GM12875 (cell line): ENCODE measurements around the gene BSPH1.

Experiments used
- H3K4me3 ChIP-seq: one replicate; pipeline ENCODE4 v1.5.1; 2011; ENCODE audit warnings: low read depth, low read length, control low read depth
- TF ChIP-seq, protein P1 (sequence below): IDR thresholded peaks from 2 replicates; pipeline ENCODE4 v1.5.1; 2011; ENCODE audit warnings: low read depth, mild to moderate bottlenecking, control low read depth, inconsistent platforms, low read length, moderate library complexity, borderline replicate concordance; ENCODE audit not compliant: insufficient read depth

The BSPH1 gene

GRCh38 chr19:48023011-48023410 lies 31.0 kb upstream of the BSPH1 start:
- TF ChIP-seq, protein P1, sequence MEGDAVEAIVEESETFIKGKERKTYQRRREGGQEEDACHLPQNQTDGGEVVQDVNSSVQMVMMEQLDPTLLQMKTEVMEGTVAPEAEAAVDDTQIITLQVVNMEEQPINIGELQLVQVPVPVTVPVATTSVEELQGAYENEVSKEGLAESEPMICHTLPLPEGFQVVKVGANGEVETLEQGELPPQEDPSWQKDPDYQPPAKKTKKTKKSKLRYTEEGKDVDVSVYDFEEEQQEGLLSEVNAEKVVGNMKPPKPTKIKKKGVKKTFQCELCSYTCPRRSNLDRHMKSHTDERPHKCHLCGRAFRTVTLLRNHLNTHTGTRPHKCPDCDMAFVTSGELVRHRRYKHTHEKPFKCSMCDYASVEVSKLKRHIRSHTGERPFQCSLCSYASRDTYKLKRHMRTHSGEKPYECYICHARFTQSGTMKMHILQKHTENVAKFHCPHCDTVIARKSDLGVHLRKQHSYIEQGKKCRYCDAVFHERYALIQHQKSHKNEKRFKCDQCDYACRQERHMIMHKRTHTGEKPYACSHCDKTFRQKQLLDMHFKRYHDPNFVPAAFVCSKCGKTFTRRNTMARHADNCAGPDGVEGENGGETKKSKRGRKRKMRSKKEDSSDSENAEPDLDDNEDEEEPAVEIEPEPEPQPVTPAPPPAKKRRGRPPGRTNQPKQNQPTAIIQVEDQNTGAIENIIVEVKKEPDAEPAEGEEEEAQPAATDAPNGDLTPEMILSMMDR: no peak

DNA sequence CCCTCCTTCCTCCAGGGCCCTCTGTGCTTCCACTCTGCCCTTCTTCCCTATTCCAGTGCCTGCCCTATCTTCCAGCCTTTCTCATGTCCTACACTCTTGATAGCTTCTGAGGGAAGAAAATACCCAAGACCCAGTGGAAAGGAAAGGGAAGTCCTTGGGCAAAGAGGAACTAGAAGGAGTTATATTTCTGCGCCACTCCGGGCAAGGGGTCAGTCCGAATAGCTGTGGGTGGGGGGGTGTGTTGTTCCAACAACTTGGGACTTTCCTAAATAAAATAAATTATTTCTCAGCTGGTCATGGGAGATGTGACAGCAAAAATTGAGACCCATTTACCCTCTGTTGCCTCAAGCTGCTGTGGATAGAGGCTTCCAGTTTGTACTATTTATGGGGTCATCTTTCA lies 28.7 kb upstream of the BSPH1 start:
- TF ChIP-seq, protein P1: no peak
- no peak overlapping the region for H3K4me3 ChIP-seq

More at GRCh38 chr19:48023011-48023410, 31.0 kb upstream of the BSPH1 start:
- no peak overlapping the region for H3K4me3 ChIP-seq

DNA sequence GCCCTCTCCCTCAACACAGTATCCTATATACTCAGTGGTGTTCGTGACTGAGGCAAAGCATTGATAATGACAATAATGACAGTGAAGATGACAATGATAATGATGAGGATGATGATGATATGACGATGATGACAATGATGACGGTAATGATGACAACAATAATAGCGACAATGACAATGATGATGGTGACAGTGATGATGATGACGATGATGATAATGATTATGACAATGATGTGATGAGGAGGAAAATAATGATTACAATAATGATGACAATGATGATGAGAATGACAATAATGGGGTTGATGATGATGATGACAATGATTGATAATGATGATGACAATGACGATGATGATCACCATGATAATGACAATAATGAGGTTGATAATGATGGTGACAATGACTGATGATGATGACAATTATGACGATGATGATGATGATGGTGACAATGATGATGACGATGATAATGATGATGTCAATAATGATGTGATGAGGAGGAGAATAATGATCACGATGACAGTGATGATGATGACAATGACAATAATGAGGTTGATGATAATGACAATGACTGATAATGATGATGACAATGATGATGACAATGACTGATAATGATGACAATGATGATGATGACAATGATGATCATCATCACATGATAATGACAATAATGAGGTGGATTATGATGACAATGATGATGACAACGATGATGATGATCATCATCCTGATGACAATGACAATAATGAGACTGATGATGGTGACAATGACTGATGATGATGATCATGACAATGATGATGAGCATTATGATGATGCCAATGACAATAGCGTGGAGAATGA lies 19.2 kb upstream of the BSPH1 start:
- TF ChIP-seq, protein P1: no peak

GRCh38 chr19:48006762-48007161 lies 14.8 kb upstream of the BSPH1 start:
- no peak overlapping the region for H3K4me3 ChIP-seq
- TF ChIP-seq, protein P1: peak; percentile 29; the same call in 1 of the 2 replicates

More for the DNA sequence above, 19.2 kb upstream of the BSPH1 start:
- H3K4me3 ChIP-seq: no peak overlapping the region

DNA sequence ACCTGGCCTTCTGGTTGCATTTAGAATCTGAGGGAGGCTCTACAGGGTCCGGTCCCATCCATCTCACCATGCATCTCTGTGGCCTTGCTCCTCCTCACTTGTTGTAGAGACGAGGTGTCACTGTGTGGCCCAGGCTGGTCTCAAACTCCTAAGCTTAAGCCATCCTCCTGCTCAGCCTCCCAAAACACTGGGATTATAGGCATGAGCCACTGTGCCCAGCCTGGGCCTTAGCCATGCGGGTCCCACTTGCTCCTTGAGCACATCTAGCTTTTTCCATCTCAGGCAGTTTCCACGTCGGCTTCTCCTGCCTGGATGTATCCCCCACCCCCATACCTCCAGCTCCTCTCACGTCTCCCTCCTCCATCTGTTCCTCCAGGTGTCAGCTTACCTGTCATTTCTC lies 12.3 kb upstream of the BSPH1 start:
- H3K4me3 ChIP-seq: no peak overlapping the region
- TF ChIP-seq, protein P1: no peak

DNA sequence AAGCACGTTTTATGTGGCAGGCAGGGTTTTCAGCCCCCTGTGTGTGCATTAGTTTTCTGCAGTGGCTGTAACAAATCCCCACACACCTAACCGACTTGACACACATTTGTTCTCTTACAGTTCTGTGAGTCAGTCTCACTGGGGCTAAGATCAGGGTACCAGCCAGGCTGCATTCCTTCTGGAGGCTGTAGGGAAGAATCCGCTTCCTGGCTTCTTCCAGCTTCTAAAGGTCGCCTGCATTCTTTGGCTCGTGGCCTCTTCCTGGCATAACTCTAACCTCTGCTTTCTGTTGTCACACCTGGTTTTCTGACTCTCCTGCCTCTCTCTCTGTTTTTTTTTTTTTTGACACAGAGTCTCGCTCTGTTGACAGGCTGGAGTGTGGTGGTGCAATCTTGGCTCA lies 8.9 kb upstream of the BSPH1 start:
- TF ChIP-seq, protein P1: no peak
- no peak overlapping the region for H3K4me3 ChIP-seq

DNA sequence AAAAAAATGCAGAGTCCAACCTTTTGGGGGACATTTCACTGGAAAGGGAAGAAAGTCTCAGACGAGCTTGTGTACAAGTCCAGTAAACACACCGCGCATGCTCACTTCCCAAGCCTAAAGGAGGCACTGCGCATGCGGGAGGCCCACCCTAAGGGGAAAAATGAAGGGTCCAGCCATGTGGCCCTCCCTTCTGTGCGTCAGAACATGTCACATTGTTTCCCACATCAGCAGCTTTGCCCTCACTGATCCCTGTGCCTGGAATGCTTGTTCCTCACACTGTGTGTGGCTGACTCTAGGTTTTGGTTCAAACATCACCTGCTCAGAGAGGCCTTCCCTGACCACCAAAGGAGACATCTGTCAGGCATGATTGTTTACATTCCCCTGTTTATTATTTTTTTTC lies 6.8 kb upstream of the BSPH1 start:
- TF ChIP-seq, protein P1: no peak
- H3K4me3 ChIP-seq: no peak overlapping the region
